CD4-positive, alpha-beta memory T cell (primary cell): ENCODE data around the gene RASL12. TPM values are rescaled to one million over a fixed set of nuclear protein-coding genes. Genes with fewer than 3 reads are reported as not detected.

ENCODE experiments used
- CTCF ChIA-PET: fragments of 350-600 bp; sonication (Branson Sonifier 250); formaldehyde crosslinking; loops from one replicate; lab custom pipeline; 2021; ENCODE audit warnings: inconsistent platforms; ENCODE audit not compliant: partially characterized antibody; lab: Charles Lee
- POLR2A ChIA-PET: fragments of 350-600 bp; sonication (Branson Sonifier 250); formaldehyde crosslinking; loops from one replicate; lab custom pipeline; 2021; ENCODE audit not compliant: partially characterized antibody; lab: Charles Lee
- DNase-seq, 5 donors: peaks; one replicate each; pipeline versions ENCODE4 v3.0.0 to v3.0.0-alpha.2; 2020 to 2022; ENCODE audit warnings: mixed read lengths in 1 of 5
- H3K27ac ChIP-seq: one replicate; pipeline ENCODE4 v1.7.0; 2013; ENCODE audit warnings: low read depth, low read length
- H3K27me3 ChIP-seq: 2 replicates; pipeline ENCODE4 v1.7.0; 2013; ENCODE audit warnings: mild to moderate bottlenecking, low read length, moderate library complexity; ENCODE audit not compliant: insufficient read depth
- H3K36me3 ChIP-seq: 2 replicates; pipeline ENCODE4 v1.7.0; 2013; ENCODE audit warnings: mild to moderate bottlenecking, low read length, moderate library complexity; ENCODE audit not compliant: insufficient read depth
- H3K4me1 ChIP-seq: 2 replicates; pipeline ENCODE4 v1.7.0; 2013; ENCODE audit warnings: mild to moderate bottlenecking, low read length, moderate library complexity; ENCODE audit not compliant: insufficient read depth
- H3K4me3 ChIP-seq, 2 donors: one replicate each; pipeline ENCODE4 v1.7.0; 2013; ENCODE audit warnings: low read length in 2 of 2, mild to moderate bottlenecking in 1 of 2
- H3K9me3 ChIP-seq, 2 donors: one replicate each; pipeline ENCODE4 v1.7.0; 2013; ENCODE audit warnings: low read length in 2 of 2, control low read depth in 1 of 2; ENCODE audit not compliant: control insufficient read depth in 1 of 2
- H3K27ac Mint-ChIP-seq, 7 donors: one replicate each; pipeline ENCODE4 v1.8.0; 2020 to 2021; ENCODE audit warnings: mixed read lengths in 7 of 7, mild to moderate bottlenecking in 6 of 7, inconsistent platforms in 3 of 7, moderate library complexity in 3 of 7
- H3K27me3 Mint-ChIP-seq, 2 donors: one replicate each; pipeline ENCODE4 v1.8.0; 2020 to 2021; ENCODE audit warnings: mixed read lengths in 2 of 2
- H3K36me3 Mint-ChIP-seq, 2 donors: one replicate each; pipeline ENCODE4 v1.8.0; 2020 to 2021; ENCODE audit warnings: mixed read lengths in 2 of 2, inconsistent platforms in 1 of 2, mild to moderate bottlenecking in 1 of 2
- H3K4me1 Mint-ChIP-seq, 4 donors: one replicate each; pipeline ENCODE4 v1.8.0; 2020 to 2021; ENCODE audit warnings: mixed read lengths in 4 of 4, mild to moderate bottlenecking in 1 of 4
- H3K4me3 Mint-ChIP-seq, 8 donors: one replicate each; pipeline ENCODE4 v1.8.0; 2020 to 2021; ENCODE audit warnings: mixed read lengths in 8 of 8, mild to moderate bottlenecking in 7 of 8, moderate library complexity in 6 of 8, inconsistent platforms in 3 of 8
- H3K9me3 Mint-ChIP-seq, 8 donors: one replicate each; pipeline ENCODE4 v1.8.0; 2020 to 2021; ENCODE audit warnings: mixed read lengths in 8 of 8, mild to moderate bottlenecking in 5 of 8, inconsistent platforms in 3 of 8, moderate library complexity in 1 of 8
- intact Hi-C: fragments of 100-400 bp; cut with micrococcal nuclease; formaldehyde crosslinking; loops from one replicate; pipeline ENCODE4 v1.15.1; 2023
- polyA plus RNA-seq, 2 donors: library from polyadenylated mRNA; unstranded; fragments of 300-500 nt; fragmentation: Illumina TruSeq; gene quantifications; one replicate each; pipeline ENCODE4 v1.2.3, GENCODE V29; 2021
- total RNA-seq, 2 experiments: library from RNA; stranded (reverse); gene quantifications; one replicate each; pipeline ENCODE4 v1.2.3, GENCODE V29; 2021

RASL12 gene
- not detected for total RNA-seq
- polyA plus RNA-seq: not detected

- ChIA-PET CTCF (no interaction called here), POLR2A (no interaction called here)
- peaks cover 22 to 32% of the 10 kb centered on the region in 2 donors for H3K27me3 Mint-ChIP-seq
- intact Hi-C loops: no loop called here
- H3K27me3 ChIP-seq: peaks cover 10% of the 10 kb centered on the region
- no peak for DNase-seq
- H3K4me1 Mint-ChIP-seq: peaks cover 0 to 10% (median 4%) of the 10 kb centered on the region in 4 donors
- no peaks in the 10 kb centered on the region for H3K9me3 Mint-ChIP-seq
- H3K9me3 ChIP-seq: no peaks in the 10 kb centered on the region
- no peaks in the 10 kb centered on the region for H3K36me3 Mint-ChIP-seq
- no peaks in the 10 kb centered on the region for H3K4me1 ChIP-seq
- H3K4me3 ChIP-seq: no peak within 1 kb of the TSS
- H3K27ac Mint-ChIP-seq: no peak within 1 kb of the TSS
- H3K4me3 Mint-ChIP-seq: peak within 1 kb of the TSS in 6 of 8 donors; percentile 26 to 57 (median 48)
- H3K27ac ChIP-seq: no peak within 1 kb of the TSS
- no peaks in the 10 kb centered on the region for H3K36me3 ChIP-seq
These were observed at the start of gene RASL12 for GRCh38 chr15:65067645-65068402. Gene RASL12, minus strand, starts transcription at chr15:65067991. Its CDS starts 156 bp downstream, at chr15:65067835.

GRCh38 chr15:65115542-65115941, 47.8 kb upstream of the RASL12 start:
- no peaks in the 10 kb centered on the region for H3K4me1 ChIP-seq
- H3K9me3 ChIP-seq: no peaks in the 10 kb centered on the region
- Mint-ChIP-seq H3K27ac (peak overlapping the region in 1 of 7 donors; percentile 1), H3K9me3 (no peaks in the 10 kb centered on the region), H3K4me1 (peaks cover 0 to 5% (median 3%) of the 10 kb centered on the region in 4 donors), H3K27me3 (no peaks in the 10 kb centered on the region), H3K4me3 (no peak overlapping the region), H3K36me3 (peaks cover 34 to 73% of the 10 kb centered on the region in 2 donors)
- H3K36me3 ChIP-seq: peaks cover 42% of the 10 kb centered on the region
- H3K4me3 ChIP-seq: no peak overlapping the region
- ChIA-PET POLR2A (interaction anchor here (1.1 kb wide), 1 partner anchor 189 kb away, joined by 4 read pairs; the partner anchor contains the start of gene RNU5B-1), CTCF (no interaction called here)
- no peaks in the 10 kb centered on the region for H3K27me3 ChIP-seq
- no peak for DNase-seq
- H3K27ac ChIP-seq: no peak overlapping the region
- intact Hi-C loops: no loop called here

GRCh38 chr15:65115086-65115485, 47.3 kb upstream of the RASL12 start, which contains the start of gene UBAP1L:
Gene UBAP1L, minus strand, starts transcription at chr15:65115200. Its CDS starts 8,985 bp downstream, at chr15:65106215.
- Mint-ChIP-seq H3K4me3 (no peak within 1 kb of the TSS), H3K36me3 (peaks cover 34 to 73% of the 10 kb centered on the region in 2 donors), H3K4me1 (peaks cover 0 to 5% (median 3%) of the 10 kb centered on the region in 4 donors), H3K9me3 (no peaks in the 10 kb centered on the region), H3K27ac (peak within 1 kb of the TSS in 1 of 7 donors; percentile 57), H3K27me3 (no peaks in the 10 kb centered on the region)
- peaks cover 42% of the 10 kb centered on the region for H3K36me3 ChIP-seq
- no peaks in the 10 kb centered on the region for H3K4me1 ChIP-seq
- H3K27ac ChIP-seq: no peak within 1 kb of the TSS
- no peaks in the 10 kb centered on the region for H3K27me3 ChIP-seq
- no peak for DNase-seq
- ChIA-PET CTCF (no interaction called here), POLR2A (no interaction called here)
- intact Hi-C loops: no loop called here
- H3K4me3 ChIP-seq: no peak within 1 kb of the TSS
- H3K9me3 ChIP-seq: no peaks in the 10 kb centered on the region

- Mint-ChIP-seq H3K36me3 (peaks cover 18 to 50% of the 10 kb centered on the region in 2 donors), H3K4me1 (peaks cover 0 to 7% (median 4%) of the 10 kb centered on the region in 4 donors), H3K27ac (no peak overlapping the region), H3K27me3 (no peaks in the 10 kb centered on the region), H3K9me3 (no peaks in the 10 kb centered on the region), H3K4me3 (no peak overlapping the region)
- CTCF ChIA-PET: interaction anchor here (0.7 kb wide), 1 partner anchor 442 kb away, joined by 3 read pairs; no protein-coding TSS in a partner anchor
- POLR2A ChIA-PET: interaction anchor here (0.6 kb wide), 1 partner anchor 1394 kb away, joined by 3 read pairs; the partner anchor contains the start of gene RPL4
- no peak overlapping the region for H3K4me3 ChIP-seq
- no peak overlapping the region for H3K27ac ChIP-seq
- DNase-seq: no peak
- peaks cover 24% of the 10 kb centered on the region for H3K36me3 ChIP-seq
- H3K9me3 ChIP-seq: no peaks in the 10 kb centered on the region
- intact Hi-C loops: no loop called here
- H3K27me3 ChIP-seq: no peaks in the 10 kb centered on the region
- no peaks in the 10 kb centered on the region for H3K4me1 ChIP-seq
These were observed 43.0 kb upstream of the RASL12 start for GRCh38 chr15:65110676-65111292.

- no peak overlapping the region for H3K4me3 Mint-ChIP-seq
- H3K4me3 ChIP-seq: no peak overlapping the region
- peaks cover 16 to 36% of the 10 kb centered on the region in 2 donors for H3K36me3 Mint-ChIP-seq
- no peaks in the 10 kb centered on the region for H3K27me3 Mint-ChIP-seq
- ChIA-PET POLR2A (no interaction called here), CTCF (no interaction called here)
- H3K9me3 ChIP-seq: no peaks in the 10 kb centered on the region
- H3K27me3 ChIP-seq: no peaks in the 10 kb centered on the region
- H3K36me3 ChIP-seq: peaks cover 8% of the 10 kb centered on the region
- H3K4me1 ChIP-seq: no peaks in the 10 kb centered on the region
- H3K4me1 Mint-ChIP-seq: peaks cover 0 to 8% (median 6%) of the 10 kb centered on the region in 4 donors
- H3K27ac Mint-ChIP-seq: peak overlapping the region in 2 of 7 donors; percentile 24 to 85
- intact Hi-C loops: no loop called here
- H3K9me3 Mint-ChIP-seq: no peaks in the 10 kb centered on the region
- DNase-seq: no peak
- H3K27ac ChIP-seq: no peak overlapping the region
These were observed 38.3 kb upstream of the RASL12 start for GRCh38 chr15:65106011-65106590.

- H3K36me3 Mint-ChIP-seq: peaks cover 24 to 38% of the 10 kb centered on the region in 2 donors
These were observed 37.2 kb upstream of the RASL12 start for GRCh38 chr15:65105038-65105437.

GRCh38 chr15:65102912-65103311, 35.1 kb upstream of the RASL12 start:
- intact Hi-C loops: no loop called here
- no peak overlapping the region for H3K27ac Mint-ChIP-seq
- ChIA-PET POLR2A (interaction anchor here (0.6 kb wide), 1 partner anchor 673 kb away, joined by 4 read pairs; no protein-coding TSS in a partner anchor), CTCF (no interaction called here)
- no peaks in the 10 kb centered on the region for H3K4me1 ChIP-seq
- H3K36me3 Mint-ChIP-seq: peaks cover 36 to 51% of the 10 kb centered on the region in 2 donors
- H3K27me3 Mint-ChIP-seq: no peaks in the 10 kb centered on the region
- peaks cover 0 to 5% (median 4%) of the 10 kb centered on the region in 4 donors for H3K4me1 Mint-ChIP-seq
- no peaks in the 10 kb centered on the region for H3K9me3 ChIP-seq
- H3K27ac ChIP-seq: no peak overlapping the region
- peaks cover 28% of the 10 kb centered on the region for H3K36me3 ChIP-seq
- DNase-seq: no peak
- no peak overlapping the region for H3K4me3 ChIP-seq
- no peaks in the 10 kb centered on the region for H3K27me3 ChIP-seq
- H3K9me3 Mint-ChIP-seq: no peaks in the 10 kb centered on the region
- no peak overlapping the region for H3K4me3 Mint-ChIP-seq

More at GRCh38 chr15:65105038-65105437, 37.2 kb upstream of the RASL12 start:
- Histone ChIP-seq H3K27me3 (no peaks in the 10 kb centered on the region), H3K4me3 (no peak overlapping the region), H3K27ac (no peak overlapping the region), H3K9me3 (no peaks in the 10 kb centered on the region), H3K4me1 (no peaks in the 10 kb centered on the region), H3K36me3 (peaks cover 15% of the 10 kb centered on the region)
- Mint-ChIP-seq H3K27me3 (no peaks in the 10 kb centered on the region), H3K27ac (no peak overlapping the region), H3K4me1 (peaks cover 0 to 8% (median 5%) of the 10 kb centered on the region in 4 donors), H3K9me3 (no peaks in the 10 kb centered on the region), H3K4me3 (no peak overlapping the region)
- CTCF ChIA-PET: no interaction called here
- POLR2A ChIA-PET: no interaction called here
- no peak for DNase-seq
- intact Hi-C loops: no loop called here
